Stimulated activated CD4-positive, alpha-beta T cell treated with anti-CD3 and anti-CD28 coated beads, Interleukin-1b, Interleukin-23, amount 100 ng/mL, for 48 hours (primary cell): Measurements from ENCODE around the gene ARL3.
"Not testable (repeated sequence)": the region's sequence is repeated elsewhere in the genome, so short reads cannot be mapped to it uniquely, and the experiment has no call there.

Experiments used
- DNase-seq: peaks from one replicate; pipeline ENCODE4 v3.0.0-alpha.2; 2020

Gene ARL3

DNA sequence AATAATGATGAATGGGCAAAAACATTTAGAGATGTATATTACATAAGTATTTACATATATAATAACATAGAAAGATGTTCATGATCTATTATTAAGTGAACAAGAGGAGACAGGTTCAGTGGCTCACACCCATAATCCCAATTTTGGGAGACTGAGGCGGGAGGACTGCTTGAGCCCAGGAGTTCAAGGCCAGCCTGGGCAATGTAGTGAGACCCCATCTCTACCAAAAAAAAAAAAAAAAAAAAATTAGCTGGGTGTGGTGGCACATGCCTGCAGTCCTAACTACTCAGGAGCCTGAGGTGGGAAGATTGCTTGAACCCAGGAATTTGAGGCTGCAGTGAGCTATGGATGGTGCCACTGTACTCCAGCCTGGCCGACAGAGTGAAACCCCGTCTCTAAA lies 12.4 kb downstream of the ARL3 start:
- DNase-seq: no peak

DNA sequence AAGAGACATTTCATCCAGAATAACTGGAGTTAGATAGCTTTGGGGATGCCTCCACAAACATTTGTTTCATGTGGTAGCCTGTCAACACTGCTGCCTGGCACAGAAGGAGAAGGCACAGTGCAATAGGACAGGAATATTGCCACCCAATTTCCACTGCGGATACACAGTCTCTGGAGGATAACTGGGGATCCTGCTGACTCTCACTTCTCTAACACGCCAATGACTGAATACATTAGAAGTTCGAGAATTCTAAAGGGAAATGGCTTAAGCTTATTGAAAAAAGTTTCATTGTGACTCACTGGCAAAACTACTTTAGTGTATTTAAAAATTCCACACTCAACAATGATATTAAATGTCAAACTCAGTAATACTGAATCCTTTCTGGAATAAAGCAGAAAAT lies 12.9 kb downstream of the ARL3 start:
- no peak for DNase-seq

DNA sequence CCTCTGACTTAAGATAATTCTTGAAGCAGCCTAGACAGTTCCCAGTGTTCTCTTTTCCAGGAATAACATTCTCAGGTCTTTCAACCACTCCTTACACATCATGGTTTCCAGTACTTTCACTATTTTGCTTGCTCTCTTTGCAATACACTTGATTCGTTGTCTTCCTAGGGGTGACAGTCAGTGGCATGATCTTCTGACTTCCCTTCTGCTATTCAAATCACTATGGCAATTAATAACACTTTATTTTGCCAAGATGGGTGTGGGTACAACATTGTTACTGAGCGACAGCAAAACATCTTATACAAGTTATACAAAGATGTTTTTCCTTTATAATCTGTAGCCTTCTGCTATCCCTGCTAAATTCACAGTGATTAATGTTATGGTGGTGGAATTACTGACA lies 15.3 kb downstream of the ARL3 start:
- DNase-seq: no peak

DNA sequence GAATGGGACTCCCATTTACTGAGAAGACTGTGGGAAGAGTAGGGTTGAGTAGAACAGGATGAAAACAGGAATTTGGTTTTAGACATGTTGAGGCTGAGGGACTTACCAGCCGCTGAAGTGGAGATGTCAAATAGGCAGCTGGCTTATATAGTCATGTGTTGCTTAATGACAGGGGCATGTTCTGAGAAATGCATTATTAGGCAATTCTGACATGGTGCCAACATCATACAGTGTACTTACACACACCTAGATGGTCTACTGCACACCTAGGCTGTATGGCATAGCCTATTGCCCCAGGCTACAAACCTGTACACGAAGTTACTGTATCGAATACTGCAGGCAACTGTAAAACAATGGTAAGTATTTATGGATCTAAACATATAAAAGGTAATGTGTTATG lies 17.5 kb downstream of the ARL3 start:
- no peak for DNase-seq

DNA sequence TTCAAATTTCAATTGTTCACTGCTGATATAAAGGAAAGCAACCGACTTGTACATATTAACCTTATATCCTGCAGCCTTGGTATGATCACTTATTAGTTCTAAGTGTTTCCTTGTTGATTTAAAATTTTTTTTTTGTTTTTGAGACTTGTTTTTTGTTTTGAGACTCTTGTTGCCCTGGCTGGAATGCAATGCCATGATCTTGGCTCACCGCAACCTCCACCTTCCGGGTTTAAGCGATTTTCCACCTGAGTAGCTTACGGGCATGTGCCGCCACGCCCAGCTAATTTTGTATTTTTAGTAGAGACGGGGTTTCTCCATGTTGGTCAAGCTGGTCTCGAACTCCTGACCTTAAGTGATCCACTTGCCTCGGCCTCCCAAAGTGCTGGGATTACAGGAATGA lies 18.8 kb downstream of the ARL3 start:
- DNase-seq: not testable (repeated sequence)

DNA sequence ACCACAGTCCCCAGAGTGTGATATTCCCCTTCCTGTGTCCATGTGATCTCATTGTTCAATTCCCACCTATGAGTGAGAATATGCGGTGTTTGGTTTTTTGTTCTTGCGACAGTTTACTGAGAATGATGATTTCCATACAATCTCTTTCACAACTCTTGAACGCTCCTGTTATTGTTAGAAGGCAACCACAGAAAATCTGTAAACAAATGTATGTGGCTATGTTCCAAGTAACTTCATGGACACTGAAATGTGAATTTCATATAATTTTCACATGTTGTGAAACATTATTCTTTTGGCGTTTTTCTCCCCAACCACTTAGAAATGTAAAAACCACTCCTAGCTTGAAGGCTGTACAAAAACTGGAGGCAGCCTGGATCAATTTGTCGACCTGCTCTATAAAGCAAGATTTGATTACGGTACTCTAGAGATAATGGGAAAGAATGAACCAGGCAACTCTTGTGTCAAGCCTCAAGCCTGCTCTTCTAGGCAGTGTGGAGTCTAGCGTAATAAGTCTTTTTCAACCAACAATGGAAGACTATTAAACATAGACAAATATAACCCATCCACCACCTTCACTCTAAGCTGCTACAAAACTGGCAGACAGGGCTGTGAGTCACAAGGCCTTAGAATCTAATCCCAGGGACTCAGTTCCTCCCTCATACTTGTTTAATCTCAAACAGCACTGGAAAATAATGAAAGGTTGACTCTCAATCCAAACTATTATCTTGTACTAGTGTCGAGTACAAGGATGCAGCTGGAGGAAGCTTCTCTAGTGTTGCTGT lies 22.7 kb downstream of the ARL3 start:
- DNase-seq: no peak

DNA sequence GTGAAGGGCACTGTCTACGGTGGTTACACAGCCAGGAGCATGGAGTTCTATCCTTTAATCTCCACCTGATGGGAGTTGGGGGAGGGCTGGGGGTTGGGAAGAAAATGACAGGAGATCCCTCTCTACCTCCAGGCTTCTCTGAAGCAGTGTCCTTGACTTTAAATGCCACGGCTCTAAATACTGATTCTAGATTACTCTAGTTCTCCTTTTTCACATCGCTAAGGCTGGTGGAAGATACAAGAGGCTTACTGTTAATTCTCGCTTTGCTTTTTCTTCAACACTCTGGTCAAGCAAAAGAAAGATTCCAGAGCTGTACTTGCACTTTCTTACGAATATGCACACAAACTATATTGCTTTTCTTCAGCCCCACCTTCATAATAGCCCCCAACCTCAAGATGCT lies 30.5 kb downstream of the ARL3 start:
- DNase-seq: no peak

DNA sequence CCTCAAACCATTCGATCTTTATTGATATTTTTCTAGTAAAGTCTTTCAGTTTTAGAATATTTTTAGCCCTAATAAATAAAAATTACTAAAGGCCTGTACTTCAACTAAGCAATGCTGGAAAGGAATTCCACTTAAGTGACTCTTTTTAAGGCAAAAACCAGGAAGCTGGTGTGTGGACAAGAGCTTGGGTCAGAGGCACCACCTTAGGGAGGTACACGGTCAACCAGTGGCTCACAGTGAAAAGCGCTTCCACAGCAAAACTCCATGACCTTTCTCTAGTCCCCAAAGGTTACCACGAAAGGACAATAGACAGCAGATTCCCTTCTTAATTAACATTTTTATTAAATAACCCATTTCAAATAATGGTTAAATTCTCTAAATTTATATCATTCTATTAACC lies 31.2 kb downstream of the ARL3 start:
- DNase-seq: no peak

DNA sequence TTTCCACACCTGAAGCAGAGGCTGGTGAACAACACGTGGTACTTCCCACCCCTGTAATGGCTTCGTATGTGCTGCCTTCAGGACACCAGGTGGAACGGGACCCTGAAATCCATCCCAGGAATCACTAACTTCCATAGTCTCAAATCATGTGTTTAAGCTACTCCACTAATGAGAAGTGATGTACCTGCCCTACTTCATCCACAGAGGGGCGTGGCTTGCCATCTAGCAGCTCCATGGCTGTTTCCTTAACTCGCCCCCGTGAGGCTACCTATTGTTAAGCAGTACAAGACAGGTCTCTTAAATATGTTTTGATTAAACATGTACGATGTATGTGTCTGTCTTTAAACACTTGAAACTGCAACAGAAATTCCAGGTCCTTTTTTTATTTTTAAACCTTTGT lies 31.8 kb downstream of the ARL3 start:
- no peak for DNase-seq

DNA sequence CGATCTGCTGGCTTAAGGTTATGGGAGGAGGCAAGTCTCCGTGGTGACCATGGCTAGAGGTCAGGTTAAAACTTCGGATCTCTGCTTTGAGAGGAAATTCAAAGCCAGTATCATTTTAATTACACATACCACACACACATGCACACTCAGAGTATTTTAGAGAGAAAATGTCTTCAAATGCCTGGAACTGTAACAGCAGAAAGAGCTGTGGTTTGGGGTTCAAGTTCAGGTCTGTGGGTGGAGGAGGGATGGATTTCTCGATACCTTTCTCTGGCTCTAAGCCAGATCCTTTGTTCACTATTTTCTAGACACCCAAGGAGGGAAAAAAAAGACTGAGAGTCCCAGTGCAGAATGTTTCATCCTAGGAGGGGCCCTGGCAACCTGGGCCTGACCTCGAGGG lies 32.5 kb downstream of the ARL3 start:
- DNase-seq: no peak

DNA sequence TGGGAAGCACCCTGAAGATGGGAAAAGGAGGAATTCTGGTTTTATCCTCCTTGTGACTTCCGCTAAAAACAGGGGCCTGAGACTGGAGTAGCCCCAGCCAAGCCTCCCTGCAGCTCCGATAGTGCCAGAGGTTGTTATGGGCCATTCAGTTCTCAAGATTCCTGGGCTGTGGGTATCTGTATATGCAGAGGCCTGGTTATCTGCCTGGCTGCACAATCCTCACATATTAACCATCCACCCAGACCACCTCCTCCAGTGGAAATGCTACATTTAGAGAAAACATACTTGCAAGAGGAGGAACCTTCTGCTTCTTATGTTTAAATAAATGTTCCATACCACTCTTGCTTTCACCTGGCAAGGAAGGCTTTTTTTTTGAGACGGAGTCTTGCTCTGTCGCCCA lies 34.6 kb downstream of the ARL3 start:
- no peak for DNase-seq

DNA sequence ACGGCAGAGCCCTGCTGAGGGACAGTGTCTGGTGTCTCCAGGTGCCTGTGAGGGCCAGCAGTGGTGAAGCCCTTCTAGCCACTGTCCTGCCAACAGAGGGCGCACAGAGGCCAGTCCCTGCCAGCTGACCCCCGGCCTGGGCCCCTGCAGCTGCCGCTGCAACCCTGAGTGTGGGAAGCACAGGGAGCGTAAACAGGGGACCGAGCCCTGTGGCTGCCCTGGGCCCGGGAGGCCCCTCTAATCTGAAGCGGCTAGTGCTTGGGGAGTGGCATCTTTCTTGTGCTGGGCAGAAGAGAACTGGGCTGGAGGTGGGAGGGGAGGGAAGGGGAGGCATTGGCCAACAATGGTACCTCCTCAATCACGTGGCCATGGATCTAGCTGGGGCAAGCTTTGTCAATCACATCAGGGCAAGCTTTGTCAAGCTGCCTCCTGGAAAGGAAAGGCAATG lies 35.3 kb downstream of the ARL3 start:
- DNase-seq: no peak

DNA sequence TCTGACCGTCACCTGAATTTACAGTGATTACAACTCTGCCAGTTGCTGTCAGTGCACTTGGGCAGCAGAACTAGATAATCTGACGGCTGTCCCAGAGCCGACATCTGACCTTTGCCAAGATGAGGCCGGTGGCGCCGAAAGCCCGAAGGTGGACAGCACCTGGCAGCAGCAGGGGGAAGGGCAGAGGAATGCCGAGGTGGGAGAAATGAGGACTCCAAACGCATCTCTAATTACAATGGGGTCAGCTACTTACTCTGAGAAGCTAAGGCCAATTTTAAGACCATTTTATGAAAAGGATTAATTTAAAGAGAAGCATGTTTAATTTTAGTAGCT lies 36.2 kb downstream of the ARL3 start:
- no peak for DNase-seq

DNA sequence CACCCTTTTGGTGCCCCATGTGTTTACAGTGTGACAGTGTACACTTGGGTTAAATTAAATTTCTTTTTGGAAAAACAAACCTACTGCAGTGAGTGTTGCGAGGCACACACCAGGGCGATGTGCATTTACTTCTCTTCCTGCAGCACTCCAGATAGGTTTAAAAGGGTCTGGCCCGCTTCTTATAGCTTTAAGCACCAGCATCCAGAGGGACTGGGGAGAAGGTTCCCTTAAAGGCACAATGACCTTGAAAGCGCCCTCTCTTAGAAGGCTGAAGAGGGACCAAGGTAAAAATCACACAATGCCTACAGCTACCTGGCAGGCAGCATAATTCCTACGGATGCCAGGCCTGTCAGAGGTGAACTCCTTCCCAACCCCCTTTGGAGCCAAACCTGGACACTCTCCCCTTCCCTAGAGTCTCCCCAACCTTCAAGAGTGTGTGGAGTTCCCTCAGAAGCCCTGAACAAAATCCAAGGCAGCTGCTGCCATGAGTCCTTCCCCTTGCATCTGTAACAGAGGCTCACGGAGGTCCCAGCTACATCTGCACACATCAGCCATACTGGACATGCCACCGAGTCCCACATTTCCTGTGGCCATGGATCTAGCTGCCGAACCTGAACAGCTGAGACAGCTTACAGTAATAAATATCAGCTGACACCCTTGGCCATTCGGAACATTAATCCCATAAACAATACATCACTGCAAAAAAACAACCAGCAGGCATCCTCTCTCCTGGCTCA lies 36.7 kb downstream of the ARL3 start:
- no peak for DNase-seq

DNA sequence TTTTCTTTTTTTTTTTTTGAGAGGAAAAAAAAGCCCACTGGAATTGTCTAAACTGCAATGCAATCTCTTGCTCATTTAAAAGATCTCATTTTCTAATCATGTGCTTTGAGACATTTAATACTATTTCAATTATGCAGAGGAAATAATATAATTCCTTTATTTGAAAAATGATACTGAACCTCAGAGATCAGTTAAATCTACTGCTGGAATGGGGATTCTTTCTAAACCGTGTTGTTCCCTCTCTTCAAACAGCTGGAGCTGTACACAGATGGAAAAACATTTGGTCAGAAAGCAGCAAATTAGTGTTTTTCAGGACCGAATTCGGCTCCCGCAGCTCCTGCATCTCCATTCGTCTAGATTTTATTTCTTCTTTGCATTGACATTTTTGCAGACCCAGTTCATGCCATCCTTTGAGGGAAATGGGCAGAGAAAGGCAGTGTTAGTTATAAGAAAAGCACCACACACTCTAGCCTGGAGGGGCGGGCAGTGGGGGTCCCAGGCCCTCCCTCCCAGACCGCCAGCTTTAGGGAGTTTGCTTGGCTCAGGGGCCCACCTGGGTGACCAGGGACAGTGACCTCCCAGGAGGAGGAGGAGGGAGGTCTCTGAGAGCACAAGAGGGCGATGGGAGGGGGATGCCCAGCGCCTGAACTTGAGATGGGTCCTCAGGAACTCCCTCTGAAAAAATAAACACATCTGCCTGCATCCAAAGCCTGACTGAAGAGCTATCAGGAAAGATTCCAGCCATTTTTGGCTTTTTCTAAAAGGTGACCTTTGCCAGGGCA lies 37.5 kb downstream of the ARL3 start:
- DNase-seq: no peak

DNA sequence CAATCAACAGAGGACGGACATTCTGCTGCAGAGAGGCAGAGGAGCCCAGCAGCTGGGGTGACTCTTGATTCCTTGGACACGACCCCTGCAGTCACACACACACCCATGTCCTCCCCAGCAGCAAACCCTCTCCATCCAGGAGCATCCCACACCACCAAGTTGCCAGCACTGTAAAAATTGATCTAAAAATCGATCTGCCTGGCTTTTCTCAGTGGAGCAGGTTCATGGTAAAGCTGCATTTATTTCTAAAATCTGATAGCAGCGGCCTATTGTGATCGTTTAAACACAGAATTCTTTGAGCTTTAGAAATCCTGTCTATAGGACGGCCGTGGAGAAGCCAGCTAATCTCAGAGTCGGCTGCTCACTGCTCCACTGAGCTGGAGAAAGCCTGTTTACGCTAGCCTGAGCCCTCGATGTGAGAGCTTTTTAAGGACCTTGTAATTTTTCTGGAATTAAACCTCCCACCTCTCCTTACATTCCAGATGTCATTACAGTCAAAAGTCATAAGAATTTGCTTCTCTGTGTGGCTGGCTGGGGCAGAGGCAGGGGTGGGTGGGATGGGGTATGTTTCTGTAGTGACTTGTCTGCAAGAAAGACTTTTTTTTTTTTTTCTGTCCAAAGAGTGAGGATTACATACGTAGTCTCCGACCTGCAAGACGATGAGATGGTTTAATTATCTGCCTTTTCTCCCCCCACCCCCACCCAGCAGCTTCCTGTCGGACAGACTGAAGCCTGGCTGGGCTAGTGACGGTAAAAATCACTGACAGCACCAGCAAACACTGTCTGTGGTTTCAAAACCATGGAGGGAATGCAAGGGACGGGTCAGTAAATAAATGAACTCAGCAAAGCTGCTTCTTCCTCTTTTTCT lies 38.3 kb downstream of the ARL3 start:
- DNase-seq: no peak

DNA sequence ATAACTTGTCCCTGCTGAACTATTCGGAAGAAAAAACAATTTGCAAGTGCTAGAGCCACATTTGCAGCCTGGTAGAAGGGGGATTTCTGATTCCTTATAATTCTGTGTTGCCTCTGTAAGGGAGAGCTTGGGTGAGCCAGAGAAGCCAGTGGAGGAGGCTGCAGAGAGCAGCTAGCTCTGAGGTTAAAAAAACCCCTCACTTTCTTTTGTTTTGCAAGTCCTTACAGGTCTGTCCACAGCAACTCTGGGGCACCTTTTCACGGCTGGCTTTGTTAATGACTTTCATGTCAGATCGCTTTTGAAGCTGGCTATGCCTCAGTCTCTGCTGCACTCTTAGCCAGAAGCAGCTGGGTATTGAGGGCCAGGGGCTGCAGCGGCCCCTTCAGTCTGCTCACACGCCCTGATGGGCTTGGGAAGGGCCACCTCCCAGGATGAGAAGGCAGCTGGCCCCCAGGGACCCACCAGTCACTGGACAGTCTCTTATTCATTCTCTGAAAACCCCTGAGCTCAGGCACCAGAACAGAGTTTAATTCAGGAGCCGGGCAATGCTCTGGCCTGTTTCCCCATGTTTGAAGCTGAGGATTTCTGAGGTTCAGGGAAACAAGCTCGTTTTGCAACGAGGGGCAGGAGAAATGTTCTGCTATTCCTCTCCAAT lies 39.1 kb downstream of the ARL3 start:
- DNase-seq: no peak

DNA sequence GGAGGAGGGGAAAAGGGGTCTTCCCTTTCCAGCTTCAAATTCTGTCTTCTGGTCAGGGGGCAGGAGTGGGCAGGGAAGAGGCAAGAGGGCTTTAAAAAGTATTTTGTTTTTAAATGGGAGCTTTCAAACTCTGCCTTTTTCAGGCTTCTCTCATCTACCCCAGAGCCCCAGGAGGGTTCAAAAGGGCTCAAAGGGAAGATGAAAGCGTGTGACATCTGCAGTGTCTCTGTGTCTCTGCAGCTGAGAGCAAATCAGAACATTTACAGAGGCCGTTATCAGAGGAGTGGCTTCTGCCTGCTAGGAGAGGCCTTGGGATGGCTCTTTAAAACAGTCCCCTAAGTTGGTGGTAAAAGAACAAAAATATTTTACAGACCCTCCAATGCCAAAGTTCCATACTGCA lies 39.6 kb downstream of the ARL3 start:
- no peak for DNase-seq

DNA sequence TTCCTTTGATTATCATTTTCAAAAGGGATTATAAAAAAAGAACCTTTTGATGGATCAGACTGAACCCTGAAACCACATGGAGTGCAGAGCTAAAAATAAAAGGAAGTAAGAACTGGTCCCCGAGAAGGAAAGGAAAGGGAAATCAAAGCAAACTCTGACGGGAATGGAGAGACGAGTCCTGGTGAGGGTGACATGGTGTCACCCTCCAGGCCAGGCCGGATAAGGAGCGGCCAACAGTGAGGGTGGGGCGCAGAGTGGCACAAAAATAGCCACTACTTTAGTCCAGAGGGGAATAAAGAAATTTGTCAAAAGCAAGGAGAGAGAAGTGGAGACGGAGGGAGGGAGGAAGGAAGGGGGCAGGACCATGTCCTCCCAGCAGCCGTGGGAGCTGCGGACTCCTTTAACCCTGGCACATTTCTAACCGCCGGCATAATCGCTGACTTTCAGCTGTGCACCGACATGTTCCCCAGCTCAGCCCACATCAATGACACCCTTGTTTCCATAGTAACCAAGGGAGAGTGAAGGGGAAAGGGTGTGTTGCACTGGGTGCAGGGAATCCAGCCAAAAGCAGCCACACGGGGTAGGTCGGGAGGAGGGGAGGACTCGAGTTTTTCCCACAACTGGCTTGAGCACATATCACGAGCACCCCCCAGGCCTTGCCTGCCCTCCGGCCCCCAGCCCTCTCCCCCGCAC lies 40.2 kb downstream of the ARL3 start:
- DNase-seq: peak; percentile 70

DNA sequence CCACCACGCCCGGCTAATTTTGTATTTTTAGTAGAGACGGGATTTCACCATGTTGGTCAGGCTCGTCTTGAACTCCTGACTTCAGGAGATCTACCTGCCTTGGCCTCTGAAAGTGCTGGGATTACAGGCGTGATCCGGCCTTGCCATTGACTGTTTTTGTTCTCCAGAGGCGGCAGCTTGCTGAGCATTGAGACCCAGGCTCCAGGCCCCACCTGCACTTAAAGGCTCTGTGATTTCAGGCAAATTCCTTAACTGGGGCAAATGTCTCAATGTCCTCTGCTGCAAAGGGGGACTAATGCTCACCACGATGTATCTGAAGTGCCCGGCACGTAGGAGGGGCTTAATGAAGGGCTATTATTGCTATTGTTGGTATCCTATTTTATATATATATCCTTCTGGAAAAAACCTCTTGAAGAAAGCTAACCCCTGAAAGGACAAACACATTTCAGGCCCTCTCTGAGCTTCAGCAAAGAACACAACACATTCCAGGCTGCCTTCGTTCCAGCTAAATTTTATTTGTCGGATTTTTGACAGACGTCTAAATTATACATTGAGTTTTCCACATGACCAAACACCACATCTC lies 40.9 kb downstream of the ARL3 start:
- no peak for DNase-seq

DNA sequence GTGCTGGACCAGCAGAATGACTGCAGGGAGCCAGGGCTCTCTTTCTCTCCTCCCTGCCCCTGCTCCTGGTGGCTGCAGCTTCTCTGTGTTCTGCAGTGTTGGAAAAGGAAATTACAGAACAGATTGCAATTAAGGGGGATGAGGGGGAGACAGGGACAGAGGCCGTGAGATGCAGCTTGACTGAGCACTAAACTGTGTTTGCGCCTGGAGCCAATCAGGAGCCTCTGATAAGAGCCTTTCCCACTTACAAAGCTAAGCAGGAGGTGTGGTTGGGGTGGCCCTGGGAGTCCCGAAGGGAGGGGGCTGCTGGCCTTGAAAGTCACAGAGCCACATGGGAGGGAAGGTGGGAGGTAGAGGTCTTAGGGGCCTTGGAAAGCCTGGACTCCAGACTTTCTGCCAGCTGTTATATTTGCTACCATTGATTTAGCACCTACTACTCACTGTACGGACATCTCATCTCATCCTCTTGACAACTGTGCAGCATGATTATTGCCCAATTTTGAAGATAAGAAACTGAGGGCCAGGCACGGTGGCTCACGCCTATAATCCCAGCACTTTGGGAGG lies 43.2 kb downstream of the ARL3 start:
- no peak for DNase-seq
